GM19395 (cell line): ENCODE results near the gene TENT4B.
A peak's percentile ranks its signal among the peaks of the same experiment; 100 is the strongest.

Experiments
- ATAC-seq: cut with Tn5 transposase; IDR thresholded peaks from one replicate; pipeline ENCODE4 v1.9.1; 2021; ENCODE audit warnings: mild to moderate bottlenecking, moderate library complexity; ENCODE audit not compliant: unreplicated experiment

Gene TENT4B

DNA sequence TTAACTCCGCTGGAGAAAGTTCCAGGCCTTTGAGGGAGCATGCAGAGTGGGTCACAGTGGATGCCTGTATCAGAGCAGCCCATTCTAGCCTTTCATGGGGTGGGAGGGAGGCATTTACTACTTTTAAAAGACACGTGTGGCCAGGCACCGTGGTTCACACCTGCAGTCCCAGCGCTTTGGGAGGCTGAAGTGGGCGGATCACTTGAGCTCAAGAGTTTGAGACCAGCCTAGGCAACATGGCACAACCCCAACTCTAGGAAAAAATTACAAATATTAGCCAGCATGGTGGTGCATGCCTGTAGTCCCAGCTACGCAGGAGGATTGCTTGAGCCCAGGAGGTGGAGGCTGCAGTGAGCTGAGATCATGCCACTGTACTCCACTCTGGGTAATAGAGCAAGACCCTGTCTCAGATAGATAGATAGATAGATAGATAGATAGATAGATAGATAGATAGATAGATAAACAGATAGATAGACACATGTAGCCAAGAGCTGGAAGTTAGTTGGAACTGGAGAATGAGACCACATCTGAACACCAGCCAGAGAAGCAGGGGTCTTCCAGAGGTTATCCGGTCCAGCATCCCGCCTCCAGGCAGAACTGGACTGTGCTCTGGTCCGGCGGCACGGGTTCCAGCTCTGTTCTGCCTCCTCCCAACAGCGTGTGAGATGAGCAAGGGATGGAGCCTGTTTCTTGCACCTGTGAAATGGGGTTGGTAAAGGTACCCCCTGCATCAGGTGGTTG, 116.8 kb downstream of the TENT4B start:
- no peak for ATAC-seq

DNA sequence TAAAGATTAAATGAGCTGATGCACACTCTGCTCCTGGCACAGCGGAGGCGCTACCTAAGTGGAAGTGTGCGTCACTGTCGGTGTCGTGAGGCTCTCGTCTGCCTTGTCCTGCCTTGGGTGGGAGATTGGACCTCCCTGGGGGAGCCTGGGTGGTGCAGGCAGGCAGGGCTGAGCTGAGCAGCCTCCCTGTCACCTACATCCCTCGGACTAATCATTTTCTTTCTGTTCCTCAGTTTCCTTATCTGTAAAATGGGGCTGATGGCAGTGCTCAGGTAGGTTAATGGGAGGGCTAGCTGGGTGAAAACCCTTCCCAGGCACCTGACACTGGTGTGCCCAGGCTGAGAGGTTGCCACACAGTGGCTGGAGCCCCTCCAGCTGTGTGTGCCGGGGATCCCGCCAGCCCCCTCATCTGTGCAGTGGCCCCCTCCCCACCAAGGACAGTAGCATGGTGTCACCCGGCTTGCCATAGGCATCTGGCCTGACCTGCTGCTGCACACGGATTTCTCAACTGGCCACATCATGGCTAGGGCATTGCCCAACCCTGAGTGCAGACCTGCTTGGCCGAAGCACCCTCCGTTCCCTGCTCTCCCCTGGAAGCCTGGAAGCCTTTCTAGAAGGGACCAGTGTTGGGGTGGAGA, 117.5 kb downstream of the TENT4B start:
- ATAC-seq, result no peak

DNA sequence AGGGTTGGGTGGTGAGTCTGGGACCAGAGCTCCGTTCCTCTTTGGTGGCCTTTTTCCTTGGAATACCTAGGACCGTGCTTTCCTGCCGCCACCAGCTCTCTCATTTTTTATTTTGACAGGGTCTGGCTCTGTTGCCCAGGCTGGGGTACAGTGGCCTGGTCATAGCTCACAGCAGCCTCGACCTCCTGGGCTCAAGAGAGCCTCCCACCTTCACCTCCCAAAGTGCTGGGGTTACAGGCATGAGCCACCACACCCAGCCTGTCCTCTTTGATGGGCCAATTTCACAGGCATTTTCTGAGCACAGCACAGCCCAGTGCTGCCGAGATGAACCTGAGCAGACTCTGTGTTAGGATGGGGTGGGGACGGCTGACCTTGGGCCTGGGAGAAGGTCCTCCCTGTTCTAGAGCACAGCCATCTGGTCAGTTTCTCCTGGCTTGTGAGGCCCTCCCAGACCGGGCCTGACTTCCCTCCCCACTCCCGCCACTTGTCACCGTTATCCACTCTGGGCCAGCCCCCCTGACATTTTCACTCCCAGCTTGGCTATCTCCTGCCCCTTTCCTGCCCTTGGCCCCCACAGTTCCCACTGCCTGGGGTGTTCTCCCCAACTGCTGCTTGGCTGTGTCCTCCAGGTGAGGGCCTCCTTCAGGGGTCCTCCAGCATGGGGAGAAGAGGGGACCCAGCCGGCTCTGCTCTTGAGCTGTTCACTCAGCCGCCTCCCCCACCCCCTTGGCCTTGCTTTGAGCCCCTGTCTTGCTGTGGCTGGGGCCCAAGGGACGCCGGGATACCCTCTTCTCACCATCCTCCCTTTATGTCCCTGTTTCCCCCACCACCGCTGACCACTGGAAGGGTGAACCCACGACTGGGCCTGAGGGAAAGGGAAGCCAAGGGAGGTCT, 118.3 kb downstream of the TENT4B start:
- ATAC-seq, result no peak

DNA sequence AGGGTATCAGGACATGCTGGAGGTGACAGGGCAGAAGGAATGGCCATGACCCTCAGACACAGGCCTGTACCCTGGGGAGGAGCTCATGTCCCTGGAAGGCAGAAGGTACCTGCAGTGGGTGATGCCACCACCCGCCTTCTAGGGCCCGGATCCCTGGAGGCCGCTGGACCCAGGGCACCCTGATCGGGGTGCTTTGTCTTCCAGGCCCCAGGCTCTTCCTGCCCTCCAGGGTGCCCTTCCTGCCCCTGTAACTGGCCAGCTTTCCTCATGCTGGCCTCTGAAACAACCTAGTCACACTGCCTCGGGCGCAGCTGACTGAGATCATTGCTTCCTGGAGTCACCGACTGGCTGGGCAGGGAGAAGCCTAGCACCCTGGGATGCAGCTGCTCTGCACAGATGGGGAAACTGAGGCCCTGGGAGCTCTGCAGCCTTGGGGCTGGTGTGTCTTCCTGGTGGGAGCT, 119.0 kb downstream of the TENT4B start:
- ATAC-seq, result no peak

DNA sequence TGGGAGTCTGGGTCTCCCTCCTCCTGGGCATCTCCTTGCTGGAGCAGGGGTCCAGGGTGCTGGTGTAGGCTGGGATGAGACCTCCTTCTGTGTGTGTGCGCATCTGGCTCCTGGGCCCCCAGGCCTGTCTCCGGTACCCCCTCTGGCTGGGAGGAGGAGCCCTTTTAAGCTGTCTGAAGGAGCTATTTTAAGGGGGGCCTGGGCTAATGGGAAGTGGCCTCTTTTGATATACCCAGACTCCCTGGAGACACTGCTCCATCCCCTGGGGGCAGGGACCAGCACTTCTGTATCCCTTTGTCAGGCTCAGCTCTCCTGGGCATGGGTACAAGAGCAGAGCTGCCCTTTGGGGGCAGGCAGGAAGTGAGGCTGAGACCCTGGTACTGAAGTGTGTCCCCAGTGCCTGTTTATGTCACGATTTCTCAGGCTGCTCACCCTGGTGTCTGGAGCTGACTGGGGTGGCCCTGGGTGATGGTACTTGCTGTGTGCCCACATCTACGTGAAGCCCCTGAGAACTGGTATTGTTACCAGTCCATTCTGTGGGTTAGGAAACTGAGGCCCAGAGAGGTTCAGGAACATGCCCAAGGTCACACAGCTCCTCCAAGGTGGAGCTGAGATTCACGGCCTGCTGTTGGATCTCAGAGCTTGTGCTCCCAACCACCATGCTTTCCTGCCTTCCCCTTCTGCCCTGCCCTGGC, 119.7 kb downstream of the TENT4B start:
- ATAC-seq, result no peak

DNA sequence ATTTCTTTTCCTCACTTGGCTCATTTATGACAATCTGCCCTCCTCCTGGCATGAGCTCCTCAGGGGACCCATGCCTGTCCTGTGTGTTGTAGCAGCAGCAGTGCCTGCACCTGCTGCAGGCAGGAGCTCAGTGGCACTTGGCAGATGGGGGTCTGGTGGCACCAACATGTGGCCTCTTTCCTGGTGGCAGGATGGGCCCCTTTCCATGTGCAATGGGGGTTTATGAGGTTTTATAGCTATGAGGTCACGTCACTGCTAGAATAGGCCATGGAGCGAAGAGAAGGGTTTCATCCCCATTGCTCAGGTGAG, 120.2 kb downstream of the TENT4B start:
- no peak for ATAC-seq

DNA sequence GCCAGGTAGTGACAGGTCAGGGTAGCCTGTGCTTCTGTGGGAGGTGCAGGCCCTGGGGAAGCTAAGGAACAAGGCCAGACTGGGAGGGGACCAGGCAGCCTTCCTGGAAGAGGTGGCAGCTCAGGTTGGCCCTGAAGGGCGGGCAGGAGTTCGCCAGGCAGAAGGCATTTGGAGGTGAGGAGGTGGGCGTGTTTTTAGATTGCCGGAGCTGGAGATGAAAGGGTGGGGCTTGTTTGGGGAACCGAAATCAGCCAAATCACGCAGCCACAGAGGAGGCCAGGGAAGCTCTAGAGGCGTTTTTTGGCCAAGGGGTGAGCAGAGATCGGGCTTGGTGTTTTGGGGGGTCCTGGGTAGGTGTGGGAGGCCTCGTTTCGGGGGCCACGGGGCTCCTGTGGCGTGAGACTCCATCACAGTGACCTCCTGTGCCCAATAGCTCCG, 120.8 kb downstream of the TENT4B start:
- peak; percentile 75 for ATAC-seq

DNA sequence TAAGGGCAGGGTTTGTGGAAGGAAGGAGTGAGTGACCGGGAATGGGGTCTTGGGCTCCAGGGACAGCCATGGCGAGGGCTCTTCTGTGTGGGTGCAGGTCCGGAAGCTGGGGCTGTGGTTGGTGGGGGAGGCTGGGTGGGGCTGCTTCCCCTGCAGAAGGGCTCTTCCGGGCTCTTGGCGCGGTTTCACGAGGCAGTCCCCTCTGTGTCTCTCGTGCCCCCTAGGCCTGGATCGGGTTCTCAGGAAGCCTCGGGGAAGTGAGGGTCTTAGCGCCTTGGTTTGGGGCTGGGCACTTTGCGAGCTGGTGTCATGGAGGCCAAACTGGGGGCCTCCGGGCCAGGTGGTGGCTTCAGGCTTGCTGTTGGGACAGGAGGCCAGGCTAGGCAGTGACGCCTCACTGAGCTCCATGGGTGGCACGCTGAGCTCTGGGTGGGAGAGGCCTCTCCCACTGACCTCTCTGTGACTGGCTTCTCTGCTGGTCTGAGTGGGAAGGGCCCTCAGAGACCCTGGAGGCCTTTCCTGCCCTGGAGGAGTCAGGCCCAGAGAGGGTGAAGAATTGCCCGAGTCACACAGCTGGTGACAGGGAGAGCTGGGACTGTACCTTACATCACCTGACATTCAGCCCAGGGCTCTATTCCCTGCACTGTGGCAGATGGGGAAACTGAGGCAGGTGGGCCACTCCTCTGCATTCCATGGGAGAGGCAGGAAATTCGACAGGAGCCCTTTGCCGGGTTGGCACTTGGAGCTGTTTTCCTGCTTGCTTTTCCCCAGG, 121.4 kb downstream of the TENT4B start:
- ATAC-seq, result peak; percentile 56

DNA sequence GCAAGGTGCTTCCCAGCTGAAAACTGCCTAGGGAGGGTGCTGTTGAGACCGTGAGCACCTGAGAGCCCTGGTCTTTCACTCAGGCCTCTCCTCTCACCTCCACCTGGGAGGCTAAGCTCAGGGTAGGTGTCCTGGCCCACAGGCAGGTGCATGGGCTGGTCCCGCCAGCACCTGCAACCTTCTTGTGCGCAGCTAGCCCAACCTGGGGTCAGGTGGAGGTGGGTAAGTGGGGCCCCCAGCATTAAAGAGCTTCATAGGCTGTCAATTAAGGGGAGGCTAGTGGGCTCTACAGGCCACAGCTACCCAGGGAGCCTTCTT, 122.0 kb downstream of the TENT4B start:
- ATAC-seq, result no peak

DNA sequence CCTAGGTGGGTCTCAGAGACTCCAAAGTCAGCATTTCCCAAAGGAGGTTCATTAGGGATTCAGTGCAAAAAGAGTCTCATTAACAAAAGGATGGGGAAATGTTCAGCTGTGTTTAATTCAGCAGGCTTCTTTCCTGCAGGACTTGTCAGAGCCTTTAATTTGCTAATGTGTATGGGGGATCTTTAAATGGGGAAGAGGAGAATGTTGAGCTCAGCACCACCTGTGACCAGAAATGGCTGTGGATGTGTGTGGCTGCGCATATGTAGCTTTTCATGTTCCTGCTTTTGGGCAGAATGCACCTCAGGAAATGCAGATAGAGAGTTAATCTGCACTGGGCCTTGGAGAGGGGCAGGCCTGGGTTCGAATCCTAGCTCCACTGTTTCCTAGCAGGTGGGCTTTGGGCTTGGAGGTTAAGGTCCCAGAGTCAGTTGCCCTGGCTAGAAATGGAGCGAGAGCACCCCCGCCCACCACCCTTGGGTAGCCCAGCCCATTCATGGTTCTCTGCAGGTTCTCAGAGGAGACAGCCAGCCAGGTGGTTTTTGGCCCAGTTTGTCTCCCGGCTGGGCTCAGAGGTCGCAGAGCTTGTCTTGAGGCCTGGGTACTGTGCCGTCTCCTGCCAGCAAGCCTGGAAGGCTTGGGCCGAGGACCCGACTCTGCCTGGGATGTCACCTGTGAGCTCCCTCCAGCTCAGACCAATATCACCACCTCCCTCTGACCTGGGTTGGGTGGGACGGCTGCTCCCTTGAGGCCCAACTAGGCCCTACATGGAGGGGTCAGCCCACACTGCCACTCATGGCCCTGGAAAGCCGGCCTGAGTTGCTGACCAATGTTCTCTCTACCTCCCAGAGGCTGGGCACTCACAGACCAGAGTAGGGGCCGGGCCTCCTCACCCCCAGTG, 122.6 kb downstream of the TENT4B start:
- ATAC-seq, result no peak

DNA sequence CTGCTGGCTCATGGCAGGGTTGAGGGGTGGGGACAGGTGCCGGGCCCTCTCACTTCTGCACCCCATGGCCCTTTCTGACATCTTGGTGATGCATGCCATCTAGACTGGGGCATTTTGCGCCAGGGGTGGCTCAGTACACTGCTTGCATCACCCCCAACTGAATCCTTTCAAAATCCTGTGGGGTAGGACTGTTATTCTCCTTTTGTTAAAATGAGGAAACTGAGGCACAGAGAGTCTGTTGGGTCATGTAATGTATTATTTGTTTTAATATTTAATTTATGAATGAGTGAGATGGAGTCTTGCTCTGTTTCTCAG, 123.2 kb downstream of the TENT4B start:
- ATAC-seq, result no peak

DNA sequence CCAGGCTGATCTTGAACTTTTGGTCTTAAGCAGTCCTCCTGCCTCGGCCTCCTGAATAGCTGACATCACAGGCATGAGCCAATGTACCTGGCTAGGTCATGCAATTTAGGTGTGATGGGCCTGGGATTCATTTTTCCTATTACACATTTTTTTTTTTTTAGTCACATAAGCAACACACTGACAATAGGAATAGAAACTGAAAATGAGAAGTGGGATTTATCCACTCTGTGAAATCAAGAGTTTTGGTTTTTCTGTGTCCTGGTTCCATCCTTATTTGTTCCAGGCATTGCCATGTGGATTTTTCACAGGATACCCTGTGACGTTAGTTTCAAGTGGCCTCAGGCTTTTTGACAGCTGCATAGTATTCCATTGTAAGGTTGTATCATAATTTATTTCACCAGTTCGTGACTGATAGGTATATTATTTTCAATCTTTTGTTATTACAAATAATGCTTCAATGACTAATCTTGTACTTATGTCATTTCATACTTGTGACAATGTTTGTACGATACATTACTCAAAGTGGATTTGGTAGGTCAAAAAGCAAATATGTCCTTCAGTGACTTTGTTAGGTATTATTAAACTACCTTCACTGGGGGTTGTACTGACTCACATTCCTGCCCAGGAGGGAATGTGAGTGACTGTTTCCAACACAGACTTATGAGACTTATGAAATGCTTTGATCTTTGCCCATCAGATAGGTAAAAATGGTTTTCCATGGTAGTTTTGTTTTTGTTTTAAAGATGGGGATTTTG, 123.9 kb downstream of the TENT4B start:
- no peak for ATAC-seq

DNA sequence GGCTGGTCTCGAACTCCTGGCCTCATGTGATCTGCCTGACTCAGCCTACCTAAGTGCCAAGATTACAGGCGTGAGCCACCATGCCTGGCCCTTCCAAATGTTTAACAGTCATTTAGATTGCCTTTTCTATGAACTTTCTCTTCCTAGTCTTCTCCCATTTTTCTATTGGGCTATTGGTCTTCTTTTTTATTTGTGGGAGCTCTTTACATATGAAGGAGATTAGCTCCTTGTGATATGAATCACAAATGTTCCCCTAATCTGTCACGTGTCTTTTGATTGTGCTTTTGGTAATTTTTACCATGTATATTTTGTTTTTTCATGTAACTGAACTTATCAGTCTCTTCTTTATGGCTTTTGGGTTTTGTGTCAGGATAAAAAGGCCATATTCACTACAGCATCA, 125.1 kb downstream of the TENT4B start:
- ATAC-seq, result no peak

DNA sequence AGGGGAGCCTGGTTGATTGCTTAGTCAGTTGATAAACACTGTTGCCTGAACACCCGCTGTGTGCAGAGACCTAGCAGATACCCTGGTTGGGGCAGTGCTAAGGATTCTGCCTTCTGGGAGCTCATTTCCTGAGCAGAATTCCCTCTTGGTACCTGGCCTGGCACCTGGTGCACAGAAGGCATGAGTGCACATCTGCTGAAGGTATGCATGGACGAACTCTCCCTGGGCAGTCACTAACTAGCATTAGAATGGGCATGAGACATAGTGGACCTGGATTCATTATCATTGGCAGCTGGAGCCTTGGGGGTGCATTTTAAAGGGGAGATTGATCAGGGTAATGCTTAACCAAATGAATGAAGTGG, 126.4 kb downstream of the TENT4B start:
- ATAC-seq, result no peak

DNA sequence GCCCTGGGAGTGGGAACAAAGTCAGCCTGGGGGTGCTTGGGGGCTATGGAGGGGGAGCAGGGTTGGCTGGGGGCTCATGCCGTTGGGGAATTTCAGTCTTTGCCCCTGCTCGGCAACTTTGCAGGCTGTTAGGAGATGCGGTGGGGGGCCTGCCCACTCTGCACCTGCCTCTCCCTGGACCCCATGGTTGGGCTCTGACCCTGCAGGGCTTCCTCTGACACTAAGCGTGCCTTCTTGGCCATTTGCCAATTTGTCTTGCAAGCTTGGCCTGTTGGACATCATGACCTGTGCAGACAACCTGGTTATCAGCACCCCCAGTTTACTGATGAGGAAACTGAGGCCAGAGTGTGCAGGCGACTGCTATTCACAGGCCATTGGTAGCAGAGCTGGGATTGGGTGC, 127.8 kb downstream of the TENT4B start:
- ATAC-seq, result no peak
